SH-SY5Y (cell line): ENCODE results near the gene VIPR2.

Experiments
- GATA2 ChIP-seq: IDR thresholded peaks from 2 replicates; pipeline ENCODE4 v1.6.1; 2011; ENCODE audit warnings: mild to moderate bottlenecking, low read depth, low read length
- GATA3 ChIP-seq: IDR thresholded peaks from 2 replicates; pipeline ENCODE4 v1.6.1; 2011; ENCODE audit warnings: low read depth, mild to moderate bottlenecking, low read length, moderate library complexity

GRCh38 chr7:159091480-159092475 lies 52.9 kb downstream of the VIPR2 start:
- TF ChIP-seq GATA2 (no peak), GATA3 (no peak)
